ENCODE results near the gene HMCN1.

The HMCN1 gene

GRCh38 chr1:186030453-186030852, 296.3 kb downstream of the HMCN1 start:
- H3K9me2 ChIP-seq (replicated peaks; ENCODE audit: insufficient read depth, low read length), result no peaks in the 10 kb centered on the region
- no peaks in the 10 kb centered on the region for H4K20me1 ChIP-seq (ENCODE audit: low read depth, low read length)
- no peak overlapping the region for H2AFZ ChIP-seq (ENCODE audit: low read depth, low read length, severe bottlenecking)
- H3K9ac ChIP-seq (ENCODE audit: low read length), result no peak overlapping the region
- no peak for TF ChIP-seq CTCF (IDR thresholded peaks at IDR 0.05; ENCODE audit: insufficient read depth, low read length, poor library complexity, severe bottlenecking)
- TF ChIP-seq EZH2phosphoT487 (conservative IDR thresholded peaks at IDR 0.05; ENCODE audit: low read length), result no peak
- no peaks in the 10 kb centered on the region for H3K79me2 ChIP-seq (ENCODE audit: insufficient read depth, low read length)
- no peak overlapping the region for H3K27ac ChIP-seq (ENCODE audit: low read depth, low read length)
- no peak overlapping the region for H3K4me2 ChIP-seq (ENCODE audit: low read depth, low read length, poor library complexity, severe bottlenecking)
- no peaks in the 10 kb centered on the region for H3K27me3 ChIP-seq (ENCODE audit: low read length)
- H3F3A ChIP-seq (ENCODE audit: insufficient read depth), result no peaks in the 10 kb centered on the region
- no peak overlapping the region for H3K4me3 ChIP-seq (ENCODE audit: insufficient read depth, low read length, poor library complexity, severe bottlenecking)
- no peaks in the 10 kb centered on the region for H3K36me3 ChIP-seq (ENCODE audit: low read length)
- no peaks in the 10 kb centered on the region for H3K9me3 ChIP-seq (ENCODE audit: insufficient read depth, low read length)

GRCh38 chr1:186033847-186034271, 299.7 kb downstream of the HMCN1 start:
- TF ChIP-seq CTCF (IDR thresholded peaks at IDR 0.05; ENCODE audit: insufficient read depth, low read length, poor library complexity, severe bottlenecking) (no peak), EZH2phosphoT487 (conservative IDR thresholded peaks at IDR 0.05; ENCODE audit: low read length) (no peak)
- Histone ChIP-seq H3K9me2 (replicated peaks; ENCODE audit: insufficient read depth, low read length) (no peaks in the 10 kb centered on the region), H4K20me1 (ENCODE audit: low read depth, low read length) (no peaks in the 10 kb centered on the region)

GRCh38 chr1:186042230-186042629, 308.0 kb downstream of the HMCN1 start:
- Histone ChIP-seq H3K9ac (ENCODE audit: low read length) (no peak overlapping the region), H3K36me3 (ENCODE audit: low read length) (no peaks in the 10 kb centered on the region), H3K4me2 (ENCODE audit: low read depth, low read length, poor library complexity, severe bottlenecking) (no peak overlapping the region), H3K79me2 (ENCODE audit: insufficient read depth, low read length) (no peaks in the 10 kb centered on the region), H2AFZ (ENCODE audit: low read depth, low read length, severe bottlenecking) (no peak overlapping the region), H3K9me2 (replicated peaks; ENCODE audit: insufficient read depth, low read length) (no peaks in the 10 kb centered on the region), H4K20me1 (ENCODE audit: low read depth, low read length) (no peaks in the 10 kb centered on the region), H3K4me3 (ENCODE audit: insufficient read depth, low read length, poor library complexity, severe bottlenecking) (no peak overlapping the region), H3F3A (ENCODE audit: insufficient read depth) (no peaks in the 10 kb centered on the region), H3K27me3 (ENCODE audit: low read length) (no peaks in the 10 kb centered on the region), H3K27ac (ENCODE audit: low read depth, low read length) (no peak overlapping the region), H3K9me3 (ENCODE audit: insufficient read depth, low read length) (no peaks in the 10 kb centered on the region)
- no peak for TF ChIP-seq EZH2phosphoT487 (conservative IDR thresholded peaks at IDR 0.05; ENCODE audit: low read length)
- TF ChIP-seq CTCF (IDR thresholded peaks at IDR 0.05; ENCODE audit: insufficient read depth, low read length, poor library complexity, severe bottlenecking), result no peak

More at GRCh38 chr1:186033847-186034271, 299.7 kb downstream of the HMCN1 start:
- no peaks in the 10 kb centered on the region for H3F3A ChIP-seq (ENCODE audit: insufficient read depth)
- H3K36me3 ChIP-seq (ENCODE audit: low read length), result no peaks in the 10 kb centered on the region
- no peaks in the 10 kb centered on the region for H3K79me2 ChIP-seq (ENCODE audit: insufficient read depth, low read length)
- H3K27me3 ChIP-seq (ENCODE audit: low read length), result no peaks in the 10 kb centered on the region
- H3K9ac ChIP-seq (ENCODE audit: low read length), result no peak overlapping the region
- H3K27ac ChIP-seq (ENCODE audit: low read depth, low read length), result no peak overlapping the region
- no peaks in the 10 kb centered on the region for H3K9me3 ChIP-seq (ENCODE audit: insufficient read depth, low read length)
- no peak overlapping the region for H3K4me3 ChIP-seq (ENCODE audit: insufficient read depth, low read length, poor library complexity, severe bottlenecking)
- H3K4me2 ChIP-seq (ENCODE audit: low read depth, low read length, poor library complexity, severe bottlenecking), result no peak overlapping the region
- H2AFZ ChIP-seq (ENCODE audit: low read depth, low read length, severe bottlenecking), result no peak overlapping the region
